HG02763 (cell line): Measurements from ENCODE around the gene SOX18.

Source experiments
- ATAC-seq: cut with Tn5 transposase; IDR thresholded peaks from one replicate; pipeline ENCODE4 v1.9.1; 2021; ENCODE audit warnings: mild to moderate bottlenecking, moderate library complexity; ENCODE audit not compliant: unreplicated experiment

The SOX18 gene

DNA sequence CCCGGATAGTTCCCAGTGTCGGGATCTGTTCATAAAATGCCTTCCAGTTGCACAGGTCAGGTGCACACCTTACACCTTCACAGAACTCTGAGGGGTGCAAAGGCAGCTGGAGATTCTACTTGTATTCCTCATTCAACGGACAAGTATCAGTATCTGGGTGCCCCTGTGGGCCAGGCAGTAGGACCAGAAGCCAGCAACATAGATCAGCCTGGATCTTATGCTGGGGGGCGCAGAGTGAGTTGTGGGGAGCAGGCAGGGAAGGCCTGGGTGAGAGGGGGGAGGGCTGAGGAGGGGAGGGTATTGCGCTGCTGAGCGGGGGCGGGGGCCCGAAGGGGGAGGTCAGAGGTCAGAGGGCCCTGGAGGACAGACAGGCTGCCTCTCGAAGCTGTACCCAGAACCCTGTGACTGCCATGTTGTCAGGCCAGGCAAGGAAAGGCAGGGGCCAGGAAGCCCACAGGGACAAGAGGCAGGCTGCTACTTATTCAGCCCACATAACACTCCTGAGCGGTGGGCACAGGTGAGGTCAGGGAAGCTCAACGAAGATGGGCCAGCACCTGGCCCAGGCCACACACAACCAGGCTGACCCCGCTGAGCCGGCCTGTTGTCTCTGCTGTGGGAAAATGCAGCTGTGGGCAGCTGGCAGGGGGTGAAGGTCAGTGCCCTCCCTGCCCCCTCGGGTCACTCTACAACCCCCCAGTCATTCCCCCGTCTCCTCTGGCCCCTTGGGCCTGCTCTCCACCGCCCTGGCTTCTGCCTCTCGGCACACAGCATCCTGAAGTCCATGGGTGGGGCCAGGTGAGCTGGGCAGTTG is 31.6 kb upstream of the SOX18 start:
- no peak for ATAC-seq

DNA sequence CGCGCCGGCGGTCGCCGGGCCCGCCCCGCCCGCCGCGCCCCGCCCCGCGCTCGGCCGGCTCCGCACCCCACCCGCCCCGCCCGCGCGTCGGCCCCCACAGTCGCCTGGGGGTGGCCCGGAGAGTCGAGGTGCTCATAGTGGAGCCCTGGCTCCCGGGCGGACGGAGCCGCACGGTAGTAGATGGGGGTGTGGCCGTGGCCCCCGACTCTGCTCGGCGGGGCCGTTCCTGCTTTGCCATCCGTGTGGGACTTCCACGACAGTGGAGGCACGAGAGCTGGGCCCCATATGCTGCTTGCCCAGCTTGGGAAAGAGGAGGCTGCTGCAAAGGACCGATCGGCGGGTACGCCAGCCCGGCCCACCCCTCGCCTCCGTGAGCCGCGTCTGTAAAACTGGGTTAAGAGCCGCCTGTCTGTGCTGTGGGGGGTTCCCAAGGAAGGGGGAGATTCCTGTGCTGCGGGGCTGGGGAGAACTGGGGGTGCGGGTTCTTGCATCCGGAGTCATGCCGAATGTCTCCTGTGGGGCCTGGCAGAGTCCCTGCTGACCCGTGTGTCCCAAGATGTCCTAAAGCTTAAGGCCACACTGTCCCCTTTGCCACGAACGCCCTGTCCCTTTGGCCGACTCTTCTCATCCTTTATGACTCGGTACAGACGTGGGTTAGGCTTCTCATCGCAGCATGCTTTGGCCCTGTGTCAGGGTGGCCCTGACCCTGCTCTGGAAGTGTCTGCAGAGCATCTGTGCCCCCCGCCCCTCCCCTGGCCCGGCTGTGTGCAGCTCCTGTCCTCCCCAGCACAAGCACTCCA is 30.8 kb upstream of the SOX18 start, which contains the start of gene OPRL1:
Gene OPRL1, plus strand, starts transcription at position 70 of the 800 bp plus-strand sequence. CDS start 12,639 bp downstream, outside the sequence.
- ATAC-seq: no peak

DNA sequence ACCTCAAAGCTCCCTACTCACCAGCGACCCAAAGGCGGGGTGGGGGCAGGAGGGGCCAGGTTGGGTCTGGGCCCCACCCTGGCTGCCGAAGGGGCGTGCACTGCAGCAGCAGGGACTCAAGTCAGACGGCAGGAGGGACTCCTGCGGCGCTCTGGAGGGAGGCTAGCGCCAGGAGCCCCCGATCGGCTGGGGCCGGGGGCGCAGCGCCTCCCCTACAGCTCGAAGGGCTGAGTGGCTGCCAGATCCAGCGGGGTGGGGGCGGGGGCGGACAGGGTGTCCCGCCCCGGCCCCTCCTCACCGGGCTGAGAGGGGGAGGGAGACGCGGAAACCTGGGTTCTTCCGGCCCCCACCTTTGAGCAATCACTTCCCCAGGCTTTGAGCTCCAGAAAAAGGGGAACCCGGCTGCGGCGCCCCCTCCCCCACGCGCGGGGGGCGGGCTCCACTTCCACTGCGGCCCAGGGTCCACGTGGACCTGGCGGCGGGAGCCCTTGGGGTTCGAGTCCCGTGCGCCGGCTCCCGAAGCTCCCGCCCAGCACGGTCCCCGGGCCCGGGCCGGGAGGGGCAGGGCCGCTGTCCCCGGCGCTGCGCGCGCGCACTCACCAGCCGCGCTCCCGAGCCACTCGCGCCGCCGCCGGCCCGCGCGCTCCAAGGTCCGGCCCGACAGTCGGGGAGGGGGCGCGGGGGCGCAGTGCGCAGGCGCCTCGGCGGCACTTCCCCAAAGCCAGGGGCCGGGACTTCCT is 30.0 kb upstream of the SOX18 start, which contains the start of gene RGS19:
Gene RGS19, minus strand, starts transcription at position 246 of the 740 bp plus-strand sequence. CDS start 2,632 bp downstream, outside the sequence.
- ATAC-seq: peak; percentile 51

DNA sequence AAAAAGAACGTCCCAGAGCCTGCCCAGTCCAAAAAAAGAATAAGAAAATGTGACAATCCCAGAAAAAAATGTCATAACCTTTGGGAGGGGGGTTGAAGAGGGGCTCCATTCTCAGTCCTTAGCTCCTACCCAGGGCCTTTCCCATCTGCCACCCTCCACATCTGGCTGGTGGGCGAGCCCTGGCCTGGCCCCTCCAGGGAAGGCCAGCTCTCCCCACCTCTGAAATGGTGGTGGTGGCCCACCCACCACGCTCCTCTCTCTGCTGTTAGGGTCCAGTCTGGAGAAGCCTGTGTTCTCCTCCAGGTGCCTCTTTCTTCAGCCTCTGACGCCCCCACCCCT is 29.5 kb upstream of the SOX18 start:
- no peak for ATAC-seq

DNA sequence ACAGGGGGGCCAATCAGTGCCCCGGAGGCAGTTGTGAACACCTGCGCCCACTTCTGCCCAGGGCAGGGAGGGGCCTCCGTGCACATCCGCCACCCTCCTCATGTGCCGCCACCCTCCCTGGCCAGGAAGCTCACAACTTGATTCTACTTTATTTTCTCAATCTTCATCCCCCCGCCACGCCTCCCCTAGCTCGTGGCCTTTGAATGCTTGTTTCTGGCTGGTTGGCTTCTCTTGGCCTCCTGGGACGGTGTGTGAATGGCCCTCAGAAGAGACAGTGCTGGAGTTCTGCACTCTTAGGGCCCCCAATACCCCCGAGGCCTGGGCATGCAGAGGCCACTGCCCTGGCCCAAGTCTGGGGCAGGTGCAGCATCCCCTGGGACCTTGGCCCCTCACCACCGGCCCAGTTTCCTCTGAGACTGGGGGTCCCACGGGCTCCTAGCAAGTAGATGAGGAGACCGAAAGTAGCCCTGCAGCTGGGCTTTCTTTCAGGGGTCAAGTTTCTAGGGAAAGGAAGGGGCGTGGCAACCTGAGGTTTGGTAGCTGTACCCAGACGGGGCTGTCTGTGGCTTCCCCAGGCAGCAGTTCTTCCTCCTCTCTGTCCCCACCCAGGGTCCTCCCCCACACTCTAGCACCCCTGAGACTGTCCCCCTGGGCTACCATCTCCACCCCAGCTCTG is 28.6 kb upstream of the SOX18 start:
- ATAC-seq: no peak

DNA sequence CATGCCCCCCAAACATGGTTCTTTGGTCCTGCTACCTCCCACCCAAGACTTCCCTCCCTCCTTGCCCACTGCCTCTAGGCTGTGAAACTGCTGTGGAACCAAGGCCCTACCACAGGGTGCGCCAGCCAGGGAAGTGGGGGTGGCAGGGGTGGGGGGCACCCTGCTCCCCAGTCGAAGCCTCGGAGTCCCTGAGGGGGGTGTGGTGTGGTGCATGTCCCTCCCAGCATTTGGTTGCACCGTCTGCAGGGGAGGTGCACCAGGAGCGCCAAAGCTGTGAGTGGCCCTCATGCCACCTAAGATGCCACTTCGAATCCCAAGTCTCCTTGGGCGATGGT is 28.1 kb upstream of the SOX18 start:
- ATAC-seq: no peak

DNA sequence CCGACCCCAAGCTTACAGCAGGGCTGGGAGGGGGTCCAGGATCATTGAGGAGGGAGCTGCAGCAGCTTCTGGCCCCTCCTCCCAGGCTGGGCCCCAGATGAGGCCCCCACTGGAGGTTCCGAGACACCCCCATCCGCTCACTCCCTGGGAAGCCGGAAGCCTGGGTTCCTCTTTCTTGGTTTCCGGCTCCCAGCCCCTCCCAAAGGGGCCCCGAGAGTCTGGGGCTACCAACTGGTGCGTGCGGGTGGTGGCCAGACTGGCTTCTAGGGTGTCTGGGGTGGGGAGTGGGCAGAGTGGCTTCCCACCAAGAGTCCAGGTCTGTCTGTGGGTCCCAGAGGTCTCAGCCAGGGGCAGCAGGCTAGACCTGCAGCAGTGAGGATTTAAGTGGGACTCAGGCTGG is 27.7 kb upstream of the SOX18 start:
- no peak for ATAC-seq

DNA sequence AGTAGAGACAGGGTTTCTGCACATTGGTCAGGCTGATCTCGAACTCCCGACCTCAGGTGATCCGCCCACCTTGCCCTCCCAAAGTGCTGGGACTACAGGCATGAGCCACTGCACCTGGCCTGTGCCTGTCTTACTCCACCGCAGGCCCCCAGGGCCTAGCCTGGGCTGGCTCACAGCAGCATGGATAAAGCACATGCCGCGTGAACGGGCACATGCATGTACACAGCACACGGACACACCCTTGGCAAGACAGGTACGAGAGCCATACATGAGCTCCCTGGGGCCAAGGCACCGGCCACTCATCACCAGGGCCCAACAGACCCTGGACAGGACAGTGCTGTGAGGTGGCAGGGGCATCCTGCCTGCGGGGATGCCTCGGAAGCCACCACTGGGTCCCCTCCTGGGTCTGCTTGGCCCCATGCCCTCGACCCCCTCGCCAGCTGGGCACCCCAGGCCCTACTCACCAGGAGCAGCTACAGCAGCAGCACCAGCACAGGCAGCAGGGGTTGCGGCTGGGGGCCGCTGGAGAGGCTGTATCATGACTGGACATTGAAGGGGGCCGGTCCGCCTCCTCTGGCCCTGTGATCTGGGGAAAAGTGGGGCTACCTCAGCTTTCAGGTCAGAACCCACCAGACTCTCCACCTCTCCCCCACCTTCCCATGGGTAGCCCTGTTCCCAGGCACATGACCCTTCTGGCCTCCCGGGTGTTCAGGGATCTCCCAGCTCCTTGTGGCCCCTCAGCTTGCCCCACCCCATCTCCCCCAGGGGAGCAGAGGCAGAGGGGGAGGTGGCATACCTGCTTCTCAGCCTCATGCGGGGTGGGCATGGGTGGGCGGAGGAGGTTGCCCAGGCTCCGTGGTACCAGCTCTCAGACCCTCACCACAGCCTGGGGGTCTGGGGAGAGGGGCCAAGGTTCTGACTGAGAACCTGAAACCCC is 26.9 kb upstream of the SOX18 start:
- ATAC-seq: no peak

DNA sequence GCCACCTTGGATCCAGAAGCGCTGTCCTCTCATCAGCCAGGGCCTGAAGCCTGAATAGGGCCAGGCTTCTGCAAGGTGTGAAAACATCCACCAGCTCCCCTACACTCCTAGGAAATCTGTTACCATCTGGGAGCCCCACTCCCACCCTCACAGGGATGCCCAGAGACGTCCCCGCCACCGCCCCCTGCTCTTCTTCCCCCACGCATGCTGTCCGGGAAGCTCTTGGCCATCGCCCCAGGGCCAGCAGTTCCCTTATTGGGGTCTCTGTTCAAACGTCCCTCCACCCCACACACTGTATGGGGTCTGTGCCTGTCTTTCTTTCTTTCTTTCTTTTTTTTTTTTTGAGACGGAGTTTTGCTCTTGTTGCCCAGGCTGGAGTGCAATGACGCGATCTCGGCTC is 26.1 kb upstream of the SOX18 start:
- no peak for ATAC-seq

DNA sequence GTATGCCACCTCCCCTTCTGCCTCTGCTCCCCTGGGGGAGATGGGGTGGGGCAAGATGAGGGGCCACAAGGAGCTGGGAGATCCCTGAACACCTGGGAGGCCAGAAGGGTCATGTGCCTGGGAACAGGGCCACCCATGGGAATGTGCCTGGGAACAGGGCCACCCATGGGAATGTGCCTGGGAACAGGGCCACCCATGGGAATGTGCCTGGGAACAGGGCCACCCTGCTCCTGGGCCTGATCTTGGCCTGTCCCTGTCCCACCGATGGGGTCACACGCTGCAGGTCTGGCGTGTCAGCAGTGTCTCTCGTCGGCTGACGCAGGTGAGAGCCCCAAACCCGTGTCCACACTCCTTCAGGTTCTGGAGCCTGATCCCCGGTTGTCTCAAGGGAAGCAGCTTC is 25.5 kb upstream of the SOX18 start:
- no peak for ATAC-seq

DNA sequence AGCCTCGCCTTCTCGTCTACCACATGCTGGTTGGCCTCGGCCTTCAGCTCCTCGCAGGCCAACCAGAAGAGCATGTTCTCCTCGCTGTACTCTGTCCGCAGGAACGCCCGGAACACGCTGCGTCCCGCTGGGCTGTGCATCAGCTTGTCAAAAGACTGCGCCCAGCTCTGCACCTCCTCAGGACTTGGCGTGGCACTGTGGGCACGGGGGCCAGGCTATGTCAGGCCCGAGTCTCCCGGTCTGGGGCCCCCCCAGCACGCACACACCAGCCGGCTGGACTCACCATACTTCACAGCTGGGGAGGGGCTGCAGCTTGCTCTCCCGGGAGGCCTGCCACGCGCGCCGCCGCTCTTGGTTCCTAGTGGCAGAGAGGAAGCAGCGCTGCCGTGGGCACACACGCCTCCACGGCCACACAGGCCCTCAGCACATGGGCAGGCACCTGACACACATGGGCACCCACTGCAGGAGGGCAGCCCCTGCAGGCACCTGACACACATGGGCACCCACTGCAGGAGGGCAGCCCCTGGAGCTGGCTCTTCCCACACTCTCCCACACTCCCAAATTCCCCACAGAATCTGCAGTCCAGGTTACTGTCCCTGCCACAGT is 24.8 kb upstream of the SOX18 start:
- ATAC-seq: no peak

DNA sequence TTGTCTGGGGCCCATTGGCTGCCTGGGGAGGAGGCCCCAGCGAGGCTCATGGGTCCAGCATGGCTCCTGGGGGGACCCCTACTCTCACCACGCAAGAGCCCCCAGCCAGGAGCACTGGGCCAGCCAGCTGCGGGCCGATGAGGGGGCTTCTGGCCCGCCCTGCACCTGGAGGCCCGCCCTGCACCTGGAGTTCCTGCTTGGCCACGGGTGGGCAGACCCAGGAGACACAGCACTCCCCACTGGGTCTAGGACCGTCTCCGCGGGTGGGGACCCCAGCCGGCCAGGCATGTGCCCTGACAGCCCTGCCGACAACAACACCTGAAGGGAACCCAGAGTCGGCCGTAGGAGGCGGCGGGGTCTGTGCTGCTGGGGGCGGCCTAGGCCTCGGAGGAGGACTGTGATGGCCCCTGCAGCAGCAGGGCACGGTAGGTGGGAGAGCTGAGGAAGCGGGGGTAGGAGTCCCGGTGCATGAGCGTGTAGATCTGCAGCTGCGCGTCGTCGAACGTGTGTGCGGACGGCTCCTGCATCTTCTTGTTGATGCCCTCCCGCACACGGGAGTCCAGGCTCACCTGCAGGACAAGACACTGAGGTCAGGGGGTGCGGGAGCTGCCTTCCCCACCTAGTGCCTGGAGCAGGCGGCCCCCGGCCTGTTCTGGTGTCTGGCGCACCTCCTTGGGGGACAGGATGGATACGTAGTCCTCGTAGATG is 24.2 kb upstream of the SOX18 start:
- no peak for ATAC-seq

DNA sequence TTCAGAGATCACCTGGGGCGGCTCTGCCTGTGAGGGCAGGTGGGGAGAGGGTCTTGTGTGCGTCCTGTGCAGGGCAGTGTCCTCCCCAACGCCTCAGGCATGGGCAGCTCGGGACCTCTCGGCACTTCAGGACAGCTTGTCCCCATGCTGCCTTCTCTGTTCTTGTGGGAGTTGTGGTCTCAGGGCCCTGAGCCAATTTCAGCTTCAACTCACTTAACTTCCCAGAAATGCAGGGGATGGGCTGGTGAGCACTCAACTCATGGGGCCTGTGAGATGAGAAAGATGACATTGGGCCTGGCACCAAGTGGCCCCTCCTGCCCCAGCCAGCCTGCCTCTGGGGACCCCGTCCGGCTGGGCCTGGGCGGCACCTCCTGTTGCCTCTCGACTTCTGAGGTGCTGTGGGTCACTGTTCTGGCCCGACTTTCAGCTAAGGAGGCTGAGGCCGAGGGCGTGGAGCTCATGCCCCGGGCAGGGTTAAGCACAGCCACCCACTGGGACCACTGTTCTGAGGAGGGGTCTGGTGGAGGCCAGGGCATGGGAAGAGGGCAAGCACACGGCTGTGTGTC is 23.1 kb upstream of the SOX18 start:
- no peak for ATAC-seq

DNA sequence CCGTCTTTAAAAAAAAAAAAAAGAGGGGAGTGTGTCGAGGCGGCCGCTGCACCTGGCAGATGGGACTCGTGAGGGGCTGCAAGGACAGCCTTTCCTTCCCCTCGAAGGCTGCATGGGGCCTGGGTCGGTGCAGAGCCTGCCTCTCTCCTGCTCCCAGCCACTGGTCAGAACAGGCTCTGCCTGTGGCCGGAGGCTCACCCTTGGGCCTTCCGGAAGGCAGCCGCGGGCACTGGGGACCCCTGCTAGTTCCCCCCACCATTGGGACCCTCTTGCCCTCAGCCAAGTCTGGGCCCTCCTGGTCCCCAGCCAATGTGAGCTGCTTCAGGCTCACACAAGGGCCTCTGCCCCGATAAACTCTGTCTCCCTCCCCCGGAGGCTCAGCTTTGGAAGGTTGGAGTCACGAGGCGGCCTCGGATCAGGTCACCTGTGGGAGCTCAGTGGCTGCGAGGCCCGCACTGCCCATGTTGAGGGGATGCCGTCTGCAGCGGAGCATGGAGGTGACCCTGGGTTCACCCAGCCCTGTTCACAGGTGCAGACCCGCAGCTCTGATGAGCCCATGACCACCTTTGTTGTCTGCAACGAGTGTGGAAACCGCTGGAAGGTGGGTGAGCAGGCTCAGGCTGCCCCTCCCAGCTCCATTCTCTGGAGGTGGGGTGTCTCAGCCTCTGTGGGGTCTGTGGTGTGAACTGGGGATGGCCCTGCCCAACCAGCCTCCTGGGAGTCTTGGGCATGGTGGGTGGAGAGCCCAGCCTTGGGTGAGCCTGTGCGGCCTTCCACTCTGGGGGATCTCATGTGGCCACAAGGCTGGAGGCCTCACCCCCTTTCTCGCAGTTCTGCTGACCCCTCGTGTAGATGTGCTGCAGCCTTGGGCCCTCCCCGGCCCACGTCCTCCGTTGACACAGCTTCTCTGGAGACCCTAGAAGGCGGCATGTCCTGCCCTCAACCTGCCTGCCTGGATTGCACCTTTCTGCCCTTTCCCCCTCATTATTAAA is 22.2 kb upstream of the SOX18 start:
- ATAC-seq: no peak

DNA sequence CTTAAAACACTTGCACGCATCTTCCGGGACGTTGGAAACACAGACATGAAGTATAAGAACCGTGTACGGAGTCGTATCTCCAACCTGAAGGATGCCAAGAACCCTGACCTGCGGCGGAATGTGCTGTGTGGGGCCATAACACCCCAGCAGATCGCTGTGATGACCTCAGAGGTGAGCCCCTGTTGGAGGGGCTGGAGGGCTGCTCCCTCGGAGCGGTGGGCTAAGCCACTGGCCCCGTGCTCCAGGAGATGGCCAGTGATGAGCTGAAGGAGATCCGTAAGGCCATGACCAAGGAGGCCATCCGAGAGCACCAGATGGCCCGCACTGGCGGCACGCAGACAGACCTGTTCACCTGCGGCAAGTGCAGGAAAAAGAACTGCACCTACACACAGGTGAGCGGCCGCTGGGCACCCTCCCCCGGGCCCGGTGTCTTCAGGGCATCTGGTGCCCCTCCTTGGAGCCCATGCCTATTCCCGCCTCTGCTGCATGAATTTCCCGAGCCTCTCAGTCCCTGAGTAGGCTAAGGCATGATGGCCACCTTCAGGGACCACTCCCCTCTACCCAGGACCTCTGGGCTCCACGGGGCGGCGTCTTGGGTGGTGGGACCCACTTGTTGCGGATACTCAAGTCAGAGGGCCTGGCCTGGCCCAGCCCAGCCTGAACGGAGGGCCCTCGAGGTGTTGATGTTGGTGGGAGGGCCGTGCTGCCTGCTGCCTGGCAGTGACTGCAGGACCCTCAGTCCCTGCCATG is 21.0 kb upstream of the SOX18 start:
- ATAC-seq: no peak

DNA sequence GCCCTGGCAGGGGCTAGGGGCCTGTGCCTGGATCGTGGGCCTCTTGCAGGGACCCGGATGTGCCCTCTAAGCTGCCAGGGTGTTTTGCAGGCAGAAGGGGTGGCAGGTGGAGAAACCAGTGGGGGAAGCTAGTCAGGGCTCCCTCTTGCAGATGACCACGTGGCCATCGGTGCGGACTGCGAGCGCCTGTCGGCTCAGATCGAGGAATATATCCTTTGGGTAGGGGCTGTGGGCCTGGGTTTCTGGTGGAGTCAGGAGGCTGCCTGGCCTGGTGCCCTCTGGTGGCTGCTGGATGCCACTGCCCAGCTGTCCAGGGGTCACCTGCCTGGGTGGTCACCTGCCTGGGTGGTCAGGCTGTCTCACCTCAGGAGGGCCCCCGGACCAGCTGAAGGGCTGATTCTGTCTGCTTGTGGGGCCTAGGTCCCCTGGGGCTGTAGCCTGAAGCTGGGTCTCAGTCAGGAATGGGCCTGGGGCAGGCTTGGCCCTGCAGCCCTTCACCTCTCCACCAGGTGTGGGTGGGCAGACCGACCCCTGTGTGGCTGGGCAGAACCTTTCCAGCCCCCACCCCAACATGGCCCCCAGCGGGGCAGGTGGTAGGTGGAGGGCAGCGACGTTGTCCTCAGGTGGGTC is 20.3 kb upstream of the SOX18 start:
- ATAC-seq: no peak
